Dendritic cell treated with granulocyte-macrophage colony-stimulating factor and Interleukin-4, amounts not matched to agents 40 ng/mL and 50 ng/mL, for 4 days (primary cell): Measurements from ENCODE around the gene ASB18.
A peak's percentile ranks its signal among the peaks of the same experiment; 100 is the strongest.

Experiments
- H3K27ac Mint-ChIP-seq: one replicate; pipeline ENCODE4 v1.8.0; 2022; ENCODE audit warnings: mild to moderate bottlenecking, mixed read lengths
- H3K27me3 Mint-ChIP-seq: one replicate; pipeline ENCODE4 v1.8.0; 2022; ENCODE audit warnings: mild to moderate bottlenecking, mixed read lengths
- H3K36me3 Mint-ChIP-seq: one replicate; pipeline ENCODE4 v1.8.0; 2022; ENCODE audit warnings: low read depth, mixed read lengths
- H3K4me1 Mint-ChIP-seq: one replicate; pipeline ENCODE4 v1.8.0; 2022; ENCODE audit warnings: low read depth, mixed read lengths
- H3K4me3 Mint-ChIP-seq: one replicate; pipeline ENCODE4 v1.8.0; 2022; ENCODE audit warnings: mild to moderate bottlenecking, moderate library complexity, mixed read lengths
- H3K9me3 Mint-ChIP-seq: one replicate; pipeline ENCODE4 v1.8.0; 2022; ENCODE audit warnings: mixed read lengths
- intact Hi-C: fragments of 100-400 bp; cut with micrococcal nuclease; formaldehyde crosslinking; loops from one replicate; pipeline ENCODE4 v1.15.0; 2022

ASB18 gene

DNA sequence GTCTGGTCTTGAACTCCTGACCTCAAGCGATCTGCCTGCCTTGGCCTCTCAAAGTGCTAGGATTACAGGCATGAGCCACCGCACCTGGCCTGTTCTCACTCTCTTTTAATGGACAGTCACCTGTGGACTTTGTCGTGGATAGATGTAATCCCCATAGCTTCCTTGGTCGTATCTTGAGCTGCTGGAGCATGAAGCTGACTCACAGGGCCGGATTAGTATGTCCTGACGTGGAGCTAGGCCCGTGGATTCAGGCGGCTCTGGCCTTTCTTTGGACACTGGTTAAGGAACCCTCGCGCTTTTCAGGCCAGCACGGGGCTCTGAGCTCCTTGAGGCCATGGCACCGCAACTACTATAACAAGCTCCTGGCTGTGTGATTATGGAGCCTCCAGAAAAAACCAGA, 68.5 kb downstream of the ASB18 start:
- no peaks in the 10 kb centered on the region for H3K36me3 Mint-ChIP-seq
- peaks cover 18% of the 10 kb centered on the region for H3K27me3 Mint-ChIP-seq
- intact Hi-C loops = no loop called here
- no peak overlapping the region for H3K4me3 Mint-ChIP-seq
- no peaks in the 10 kb centered on the region for H3K4me1 Mint-ChIP-seq
- H3K27ac Mint-ChIP-seq = no peak overlapping the region
- H3K9me3 Mint-ChIP-seq = no peaks in the 10 kb centered on the region

DNA sequence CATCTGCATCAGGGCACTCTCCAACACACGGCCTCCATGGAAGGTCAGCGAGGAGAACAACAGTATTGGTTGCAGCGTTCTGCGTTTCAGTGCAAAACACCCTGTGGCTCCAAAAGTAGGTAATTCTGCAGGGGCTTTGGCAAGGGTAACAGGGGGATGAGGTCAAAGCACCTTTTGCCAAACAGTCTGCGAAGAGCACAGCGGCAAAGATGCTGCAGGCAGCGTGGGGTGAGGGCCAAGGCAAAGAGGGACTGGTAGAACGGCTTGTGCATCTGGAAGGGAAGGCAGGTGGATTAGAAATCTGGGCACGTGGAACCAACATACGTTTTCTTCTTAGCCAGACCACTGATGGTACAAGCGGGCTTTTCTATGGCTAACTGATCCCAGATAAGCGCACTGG, 69.4 kb downstream of the ASB18 start:
- H3K4me1 Mint-ChIP-seq = no peaks in the 10 kb centered on the region
- H3K9me3 Mint-ChIP-seq = no peaks in the 10 kb centered on the region
- H3K4me3 Mint-ChIP-seq = no peak overlapping the region
- H3K27ac Mint-ChIP-seq = no peak overlapping the region
- intact Hi-C loops = no loop called here
- no peaks in the 10 kb centered on the region for H3K36me3 Mint-ChIP-seq
- peaks cover 15% of the 10 kb centered on the region for H3K27me3 Mint-ChIP-seq

DNA sequence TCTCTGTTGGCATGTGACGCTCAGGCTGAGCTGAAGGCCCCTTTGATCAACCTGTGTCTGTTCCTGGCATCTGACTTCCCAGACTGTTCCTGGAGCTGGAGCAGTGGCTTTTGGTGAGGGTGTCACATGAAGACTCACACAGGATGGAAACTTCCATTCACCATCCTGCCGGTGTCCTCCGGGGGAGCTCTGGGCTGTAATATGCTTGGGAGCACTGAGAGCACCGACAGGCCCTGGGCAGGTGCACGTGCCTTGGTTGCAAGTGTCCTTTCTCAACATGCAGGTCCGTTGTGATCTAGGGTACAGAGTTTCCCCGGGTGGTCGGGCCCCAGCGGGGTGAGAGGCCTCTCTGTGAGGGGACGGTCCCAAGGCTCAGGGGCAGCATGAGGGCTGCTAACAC, 71.2 kb downstream of the ASB18 start:
- no peaks in the 10 kb centered on the region for H3K9me3 Mint-ChIP-seq

DNA sequence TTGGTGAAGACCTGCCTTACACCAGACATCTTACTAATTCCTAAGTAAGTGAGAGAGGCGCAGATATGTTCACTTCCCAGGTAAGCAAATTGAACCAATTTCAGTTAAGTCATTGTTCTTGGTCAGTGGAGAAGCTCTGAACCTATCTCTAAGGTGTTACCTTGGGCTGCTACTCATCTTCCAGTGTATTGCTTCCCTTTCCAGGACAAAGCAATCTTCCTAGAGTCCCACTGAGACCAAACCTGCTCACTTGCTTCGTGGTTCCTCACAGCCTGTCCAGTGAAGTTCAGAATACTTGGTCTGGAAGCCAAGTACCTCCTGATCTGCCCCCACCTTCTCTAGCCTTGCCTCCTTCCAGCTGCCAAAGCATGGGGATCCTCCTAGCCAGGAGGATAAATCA, 73.5 kb downstream of the ASB18 start:
- Mint-ChIP-seq H3K4me3 (no peak overlapping the region), H3K4me1 (no peaks in the 10 kb centered on the region), H3K27me3 (peaks cover 10% of the 10 kb centered on the region), H3K36me3 (no peaks in the 10 kb centered on the region), H3K9me3 (no peaks in the 10 kb centered on the region), H3K27ac (no peak overlapping the region)
- intact Hi-C loops = no loop called here

More for the DNA sequence above, 71.2 kb downstream of the ASB18 start:
- peaks cover 15% of the 10 kb centered on the region for H3K27me3 Mint-ChIP-seq
- no peak overlapping the region for H3K27ac Mint-ChIP-seq
- no peak overlapping the region for H3K4me3 Mint-ChIP-seq
- intact Hi-C loops = no loop called here
- H3K4me1 Mint-ChIP-seq = no peaks in the 10 kb centered on the region
- H3K36me3 Mint-ChIP-seq = no peaks in the 10 kb centered on the region

DNA sequence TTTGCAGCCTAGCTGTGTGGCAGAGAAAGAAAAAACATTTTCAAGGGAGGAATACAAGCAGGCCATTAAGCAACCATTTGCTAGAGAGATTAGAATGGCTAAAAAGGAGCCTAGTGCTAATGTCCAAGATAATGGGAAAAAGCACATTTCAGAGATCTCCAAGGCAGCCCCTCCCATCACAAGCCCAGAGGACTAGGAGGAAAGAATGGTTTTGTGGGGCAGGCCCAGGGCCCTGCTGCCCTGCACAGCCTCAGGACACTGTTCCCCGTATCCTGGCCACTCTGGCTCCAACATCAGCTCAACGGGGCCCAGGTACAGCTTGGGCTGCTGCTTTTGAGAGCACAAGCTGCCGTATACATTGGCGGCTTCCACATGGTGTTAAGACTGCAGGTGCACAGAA, 79.5 kb downstream of the ASB18 start:
- Mint-ChIP-seq H3K36me3 (no peaks in the 10 kb centered on the region), H3K27me3 (peaks cover 32% of the 10 kb centered on the region), H3K4me1 (no peaks in the 10 kb centered on the region), H3K9me3 (no peaks in the 10 kb centered on the region), H3K27ac (no peak overlapping the region), H3K4me3 (no peak overlapping the region)
- intact Hi-C loops = no loop called here

DNA sequence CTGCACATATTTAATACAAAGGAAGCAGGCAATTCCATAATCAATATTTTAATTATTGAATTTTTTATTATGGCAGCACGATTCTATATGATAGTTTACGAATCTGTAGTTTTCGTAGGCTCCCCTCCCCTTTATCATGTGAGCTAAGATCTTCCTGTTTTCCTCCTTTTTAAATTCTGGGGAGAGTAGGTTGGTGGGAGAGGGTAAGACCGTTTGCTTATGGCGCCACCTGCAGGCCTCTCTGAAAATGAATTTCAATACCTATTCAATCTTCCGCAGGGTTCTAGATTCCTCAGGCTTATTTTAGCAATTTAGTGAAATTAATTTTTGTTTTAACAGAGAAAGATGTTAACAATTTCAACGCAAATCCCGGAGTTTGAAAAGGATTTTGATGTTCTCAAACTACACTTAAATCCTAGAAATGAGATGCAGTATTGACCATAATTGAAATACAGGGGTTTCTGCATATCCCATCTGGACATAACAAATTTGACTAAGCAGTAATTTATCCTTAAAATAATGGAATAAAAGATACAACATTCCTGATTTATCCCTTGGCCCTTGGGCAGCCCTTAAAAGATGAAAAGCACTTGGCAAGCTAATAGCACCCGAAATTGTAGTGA, 83.3 kb downstream of the ASB18 start:
- Mint-ChIP-seq H3K27ac (no peak overlapping the region), H3K4me1 (peaks cover 8% of the 10 kb centered on the region), H3K27me3 (peaks cover 68% of the 10 kb centered on the region), H3K4me3 (no peak overlapping the region), H3K36me3 (no peaks in the 10 kb centered on the region), H3K9me3 (no peaks in the 10 kb centered on the region)
- intact Hi-C loops = loop anchor here (1.0 kb wide), 2 partner anchors 402 to 415 kb away; no protein-coding TSS in a partner anchor

DNA sequence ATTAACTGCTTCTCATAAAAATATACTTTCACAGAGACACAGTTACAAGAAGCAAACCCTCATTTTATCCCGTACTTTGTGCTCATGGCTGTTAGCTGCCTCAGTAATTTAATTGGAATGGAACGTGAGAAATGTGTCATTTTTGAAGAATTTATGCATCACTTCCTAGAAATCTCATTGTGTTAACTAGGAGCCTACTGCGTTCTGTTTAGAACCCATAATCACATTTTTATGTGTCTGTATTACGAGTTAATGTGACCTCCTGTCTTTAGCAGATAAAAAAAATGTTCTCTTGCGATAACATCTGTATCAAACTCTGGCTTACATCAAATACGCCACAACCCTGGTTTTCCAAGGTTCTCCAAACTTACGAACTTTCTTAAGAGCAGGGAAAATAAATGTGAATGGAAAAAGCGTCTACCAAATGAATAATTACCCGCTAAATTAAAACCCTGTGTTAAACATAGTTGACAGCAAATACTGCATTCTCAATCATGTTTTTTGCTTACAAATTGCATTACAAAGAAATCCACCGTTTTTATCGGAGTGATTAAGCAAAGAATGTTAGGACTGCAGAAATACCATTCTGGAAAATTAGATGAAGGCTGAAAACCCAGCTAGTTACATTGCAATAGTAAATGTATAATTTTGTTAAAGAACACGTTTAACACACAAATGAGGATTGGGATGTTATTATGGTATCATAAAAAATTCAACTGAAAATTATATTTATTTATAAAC, 84.0 kb downstream of the ASB18 start:
- Mint-ChIP-seq H3K27ac (no peak overlapping the region), H3K36me3 (no peaks in the 10 kb centered on the region), H3K4me1 (peaks cover 14% of the 10 kb centered on the region), H3K4me3 (no peak overlapping the region), H3K27me3 (peaks cover 72% of the 10 kb centered on the region), H3K9me3 (no peaks in the 10 kb centered on the region)
- intact Hi-C loops = loop anchor here (1.0 kb wide), 1 partner anchor 414 kb away; no protein-coding TSS in a partner anchor

DNA sequence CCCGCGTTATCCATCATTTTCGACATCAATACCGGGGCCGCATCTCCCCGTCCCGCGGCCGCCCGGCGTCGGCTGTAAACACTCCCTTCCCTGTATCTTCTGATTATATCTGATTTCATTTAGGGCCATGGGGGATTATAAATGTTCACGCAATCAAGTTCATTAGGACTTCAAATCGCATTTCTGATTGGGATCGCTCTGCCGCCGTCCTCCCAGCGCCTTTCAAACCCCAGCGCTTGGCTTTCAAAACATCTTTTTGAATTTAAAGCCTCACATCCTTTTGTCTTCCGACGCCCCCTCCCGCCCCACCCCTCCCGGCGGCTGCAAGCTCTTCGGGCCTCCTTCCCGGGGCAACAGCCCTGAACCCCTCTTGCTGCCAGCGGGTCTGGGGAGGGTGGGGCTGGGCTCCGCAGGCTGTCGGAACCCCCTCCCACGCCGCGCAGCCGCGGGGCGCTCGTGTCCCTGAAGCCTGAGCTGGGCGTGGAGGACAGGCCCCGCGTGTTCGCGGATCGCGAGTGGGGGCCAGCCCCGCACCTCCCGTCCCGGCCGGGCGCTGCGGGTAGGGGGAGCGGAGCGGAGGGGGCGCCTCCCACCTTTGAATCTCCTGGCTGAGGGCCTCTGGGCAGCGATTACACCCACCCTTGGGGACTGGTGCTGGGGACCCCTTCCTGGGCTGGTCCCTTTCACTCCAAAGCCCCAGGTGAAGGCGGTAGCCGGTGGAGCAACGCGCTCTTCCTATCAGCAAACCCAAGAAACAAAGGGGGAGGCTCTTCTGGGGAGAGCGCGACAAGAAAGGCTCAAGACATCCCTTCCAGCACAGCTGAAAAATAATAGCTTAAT, 84.8 kb downstream of the ASB18 start:
- Mint-ChIP-seq H3K27ac (no peak overlapping the region), H3K36me3 (no peaks in the 10 kb centered on the region), H3K4me3 (no peak overlapping the region), H3K9me3 (no peaks in the 10 kb centered on the region), H3K27me3 (peaks cover 80% of the 10 kb centered on the region), H3K4me1 (peaks cover 19% of the 10 kb centered on the region)
- intact Hi-C loops = loop anchor here (1.0 kb wide), 1 partner anchor 413 kb away; no protein-coding TSS in a partner anchor

DNA sequence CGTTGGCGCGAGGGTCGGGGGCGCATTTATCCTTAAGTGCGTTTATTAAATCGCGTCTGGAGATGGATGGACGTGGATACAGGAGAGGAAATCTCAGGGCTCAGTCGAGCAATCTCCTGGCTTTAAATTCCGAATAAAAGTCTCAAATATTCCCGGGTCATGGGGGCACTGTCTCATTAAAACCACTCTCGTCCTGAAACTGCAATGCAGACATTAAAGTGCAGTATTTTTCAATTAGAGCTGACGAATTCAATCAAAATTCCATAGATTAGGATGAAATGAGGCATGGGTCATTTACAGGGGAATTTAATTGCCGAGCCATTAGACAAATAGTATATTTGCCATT, 85.3 kb downstream of the ASB18 start:
- intact Hi-C loops = no loop called here
- H3K27me3 Mint-ChIP-seq = peaks cover 86% of the 10 kb centered on the region
- peaks cover 19% of the 10 kb centered on the region for H3K4me1 Mint-ChIP-seq
- H3K27ac Mint-ChIP-seq = no peak overlapping the region
- H3K9me3 Mint-ChIP-seq = no peaks in the 10 kb centered on the region
- no peaks in the 10 kb centered on the region for H3K36me3 Mint-ChIP-seq
- no peak overlapping the region for H3K4me3 Mint-ChIP-seq

DNA sequence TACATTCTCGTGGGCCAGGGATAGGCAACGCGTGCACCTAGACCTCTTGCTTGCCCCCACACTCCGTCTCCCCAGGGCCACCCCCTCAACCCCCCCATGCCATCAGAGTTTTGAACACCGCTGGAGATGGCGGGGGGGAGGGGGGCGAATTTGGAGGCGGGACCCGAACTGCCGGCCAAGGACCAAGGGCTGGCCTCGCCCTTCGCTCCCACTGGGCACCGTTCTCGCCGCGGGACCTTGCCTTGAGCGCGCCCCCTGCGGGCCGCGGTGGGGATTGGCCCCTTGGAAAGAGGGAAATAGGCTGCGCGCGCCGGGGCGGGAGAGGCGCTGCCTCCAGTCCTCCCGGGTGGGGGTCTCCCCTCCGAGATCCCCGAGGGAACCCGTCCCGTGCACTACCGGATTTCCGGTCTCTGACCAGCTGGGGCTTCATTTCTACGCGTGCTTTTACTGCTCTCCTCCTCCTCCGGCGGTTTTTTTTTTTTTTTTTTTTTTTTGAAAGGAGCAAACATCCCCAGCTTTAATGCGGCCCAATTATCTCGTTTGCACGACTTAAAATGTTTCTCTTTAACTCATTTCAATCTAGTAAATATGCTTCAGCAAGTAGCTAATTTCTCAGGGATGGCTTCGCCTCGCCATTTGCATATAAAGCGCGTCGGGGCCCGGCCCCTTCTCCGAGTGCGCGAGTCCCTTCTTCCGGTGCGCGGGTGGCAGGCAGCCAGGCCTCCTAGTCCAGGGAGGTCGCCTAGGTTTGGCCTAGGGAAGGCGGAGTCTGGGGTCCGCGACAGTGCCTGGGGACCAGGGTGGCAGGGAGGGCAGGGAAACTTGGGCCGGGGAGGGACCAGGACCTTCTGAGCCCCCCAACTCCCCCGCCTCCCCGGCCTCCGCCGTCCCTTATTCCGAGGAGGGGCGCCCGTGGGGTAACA, 86.0 kb downstream of the ASB18 start:
- peaks cover 89% of the 10 kb centered on the region for H3K27me3 Mint-ChIP-seq
- no peak overlapping the region for H3K27ac Mint-ChIP-seq
- H3K4me1 Mint-ChIP-seq = peaks cover 19% of the 10 kb centered on the region
- H3K36me3 Mint-ChIP-seq = no peaks in the 10 kb centered on the region
- no peaks in the 10 kb centered on the region for H3K9me3 Mint-ChIP-seq
- intact Hi-C loops = no loop called here
- H3K4me3 Mint-ChIP-seq = peak overlapping the region; percentile 42

DNA sequence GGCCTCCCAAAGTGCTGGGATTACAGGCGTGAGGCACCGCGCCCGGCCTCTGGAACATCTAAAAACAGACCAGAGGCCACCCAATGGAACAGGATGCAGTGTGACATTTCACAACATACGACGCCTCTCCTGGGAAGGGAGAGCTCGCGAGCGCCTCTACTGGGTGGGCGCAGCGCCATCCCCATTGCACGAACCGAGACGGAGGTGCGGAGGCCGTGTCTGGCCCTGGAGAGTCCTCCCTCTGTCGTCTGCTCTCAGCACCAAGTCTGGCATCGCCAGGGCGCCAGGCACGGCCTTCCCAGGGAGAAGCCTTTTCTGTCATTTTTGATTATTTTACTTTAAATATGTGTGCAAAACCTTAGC, 86.6 kb downstream of the ASB18 start:
- no peak overlapping the region for H3K4me3 Mint-ChIP-seq
- peaks cover 19% of the 10 kb centered on the region for H3K4me1 Mint-ChIP-seq
- intact Hi-C loops = no loop called here
- H3K36me3 Mint-ChIP-seq = no peaks in the 10 kb centered on the region
- H3K27me3 Mint-ChIP-seq = peaks cover 91% of the 10 kb centered on the region
- H3K27ac Mint-ChIP-seq = no peak overlapping the region
- no peaks in the 10 kb centered on the region for H3K9me3 Mint-ChIP-seq

DNA sequence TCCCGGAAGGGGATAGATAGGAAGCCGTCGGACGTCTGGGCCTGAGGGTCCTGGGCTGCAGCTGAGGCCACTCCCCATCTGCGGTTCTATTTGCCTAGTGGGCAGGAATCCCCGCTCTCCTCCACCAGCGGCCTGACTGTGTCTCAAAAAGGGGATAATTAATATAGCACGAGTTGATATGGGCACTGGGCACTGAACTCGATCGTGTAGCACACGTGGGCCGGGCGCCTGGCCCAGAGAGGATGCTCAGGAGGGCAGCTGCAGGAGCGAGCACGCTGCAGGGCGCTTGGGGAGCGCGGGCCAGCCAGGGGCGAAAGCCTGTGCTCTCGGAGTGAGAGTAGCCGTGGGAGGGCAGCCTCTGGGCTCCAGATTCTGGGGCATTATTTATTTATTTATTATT, 87.3 kb downstream of the ASB18 start:
- peaks cover 94% of the 10 kb centered on the region for H3K27me3 Mint-ChIP-seq
- no peaks in the 10 kb centered on the region for H3K36me3 Mint-ChIP-seq

DNA sequence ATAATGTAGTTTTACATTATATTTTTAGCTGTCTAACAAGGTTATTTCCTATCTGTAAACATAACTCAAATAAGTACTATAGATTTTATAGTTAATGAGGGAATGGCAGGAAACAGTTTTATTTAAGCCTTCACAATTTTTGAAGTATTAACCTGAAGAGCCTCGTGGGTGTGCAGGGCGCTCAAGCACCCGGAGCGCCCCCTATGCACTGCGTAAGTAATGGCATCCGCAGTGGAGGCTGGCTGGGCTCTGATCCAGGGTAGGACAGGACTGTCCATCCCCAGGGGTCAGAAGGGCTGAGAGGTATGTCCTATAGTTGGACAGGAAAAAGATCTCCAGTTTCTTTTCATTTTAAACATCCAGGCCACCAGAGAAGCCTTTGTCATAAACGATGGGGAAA, 87.8 kb downstream of the ASB18 start:
- Mint-ChIP-seq H3K27ac (no peak overlapping the region), H3K4me3 (no peak overlapping the region), H3K4me1 (peaks cover 19% of the 10 kb centered on the region), H3K9me3 (no peaks in the 10 kb centered on the region), H3K36me3 (no peaks in the 10 kb centered on the region), H3K27me3 (peaks cover 96% of the 10 kb centered on the region)
- intact Hi-C loops = no loop called here

More for the DNA sequence above, 87.3 kb downstream of the ASB18 start:
- H3K27ac Mint-ChIP-seq = no peak overlapping the region
- peaks cover 19% of the 10 kb centered on the region for H3K4me1 Mint-ChIP-seq
- H3K9me3 Mint-ChIP-seq = no peaks in the 10 kb centered on the region
- intact Hi-C loops = no loop called here
- H3K4me3 Mint-ChIP-seq = no peak overlapping the region
